Fibroblast of lung (primary cell): Measurements from ENCODE around the gene GPR55. TPM values are rescaled to one million over a fixed set of nuclear protein-coding genes. Genes with fewer than 3 reads are reported as not detected.
A peak's percentile ranks its signal among the peaks of the same experiment; 100 is the strongest.

ENCODE experiments used
- DNase-seq, 2 donors: peaks; one replicate each; pipeline versions ENCODE4 v3.0.0 to v3.0.0-alpha.2; 2010; ENCODE audit warnings: low read depth in 2 of 2
- H2AFZ ChIP-seq: 2 replicates; pipeline ENCODE4 v1.5.1; 2012; ENCODE audit warnings: low read length, control low read depth, inconsistent platforms
- H3K27ac ChIP-seq: 2 replicates; pipeline ENCODE4 v1.5.1; 2011; ENCODE audit warnings: low read length, control low read depth; ENCODE audit not compliant: insufficient read depth
- H3K27me3 ChIP-seq: 2 replicates; pipeline ENCODE4 v1.5.1; 2011; ENCODE audit warnings: mild to moderate bottlenecking, low read length; ENCODE audit not compliant: control insufficient read depth, insufficient read depth
- H3K36me3 ChIP-seq: 2 replicates; pipeline ENCODE4 v1.5.1; 2011; ENCODE audit warnings: low read length; ENCODE audit not compliant: control insufficient read depth, insufficient read depth
- H3K4me1 ChIP-seq: 2 replicates; pipeline ENCODE4 v1.5.1; 2011; ENCODE audit warnings: low read length; ENCODE audit not compliant: control insufficient read depth, insufficient read depth; ENCODE audit errors: extremely low read depth
- H3K4me2 ChIP-seq: 2 replicates; pipeline ENCODE4 v1.5.1; 2011; ENCODE audit warnings: low read length, control low read depth; ENCODE audit not compliant: insufficient read depth; ENCODE audit errors: extremely low read depth
- H3K4me3 ChIP-seq, 4 experiments: fragments of 200-600 bp in 1 of 4; sonication (generic) in 1 of 4; replicated peaks in 1 of 4; 2 replicates each; pipeline ENCODE4 v1.5.1; 2011 to 2016; ENCODE audit warnings: low read length in 4 of 4, low read depth in 3 of 4, mild to moderate bottlenecking in 3 of 4, control low read depth in 2 of 4, inconsistent platforms in 1 of 4, mixed read lengths in 1 of 4; ENCODE audit not compliant: insufficient read depth in 1 of 4; ENCODE audit errors: control extremely low read depth in 1 of 4
- H3K79me2 ChIP-seq: 2 replicates; pipeline ENCODE4 v1.5.1; 2012; ENCODE audit warnings: mild to moderate bottlenecking, low read length, inconsistent platforms; ENCODE audit not compliant: control insufficient read depth, insufficient read depth
- H3K9ac ChIP-seq: 2 replicates; pipeline ENCODE4 v1.5.1; 2011; ENCODE audit warnings: mild to moderate bottlenecking, low read length, control low read depth; ENCODE audit not compliant: insufficient read depth
- H3K9me3 ChIP-seq: 2 replicates; pipeline ENCODE4 v1.5.1; 2012; ENCODE audit warnings: low read depth, low read length; ENCODE audit not compliant: control insufficient read depth, insufficient read depth
- H4K20me1 ChIP-seq: 2 replicates; pipeline ENCODE4 v1.5.1; 2011; ENCODE audit warnings: low read length; ENCODE audit not compliant: control insufficient read depth, insufficient read depth; ENCODE audit errors: extremely low read depth
- EZH2 ChIP-seq: IDR thresholded peaks from 2 replicates; pipeline ENCODE4 v1.5.1; 2012; ENCODE audit warnings: low read length, control low read depth, mild to moderate bottlenecking; ENCODE audit errors: missing control alignments
- polyA plus RNA-seq, 2 donors: library from polyadenylated mRNA; depleted of rRNA in 1 of 2; stranded (reverse) in 1 of 2; unstranded in 1 of 2; fragments of >200 nt; gene quantifications; 2 replicates each; pipeline ENCODE4 v1.2.1, GENCODE V29; 2011 to 2012; ENCODE audit warnings: missing spikeins in 1 of 2
- total RNA-seq: library from RNA; depleted of rRNA; stranded (reverse); fragments of >200 nt; gene quantifications from 2 replicates; pipeline ENCODE4 v1.2.1, GENCODE V29; 2014
- TF ChIP-seq, protein P1 (sequence below), 2 donors: IDR thresholded peaks in 1 of 2; conservative IDR thresholded peaks in 1 of 2; 1 replicate in 1 of 2; 2 replicates in 1 of 2; pipeline ENCODE4 v1.5.1; 2011 to 2012; ENCODE audit warnings: low read length in 2 of 2, control low read depth in 1 of 2, inconsistent platforms in 1 of 2, low read depth in 1 of 2, mild to moderate bottlenecking in 1 of 2

GPR55 gene
- total and polyA plus RNA-seq, 2 donors (not counting 1 experiment from before 2014, with no cell fraction given): not detected

DNA sequence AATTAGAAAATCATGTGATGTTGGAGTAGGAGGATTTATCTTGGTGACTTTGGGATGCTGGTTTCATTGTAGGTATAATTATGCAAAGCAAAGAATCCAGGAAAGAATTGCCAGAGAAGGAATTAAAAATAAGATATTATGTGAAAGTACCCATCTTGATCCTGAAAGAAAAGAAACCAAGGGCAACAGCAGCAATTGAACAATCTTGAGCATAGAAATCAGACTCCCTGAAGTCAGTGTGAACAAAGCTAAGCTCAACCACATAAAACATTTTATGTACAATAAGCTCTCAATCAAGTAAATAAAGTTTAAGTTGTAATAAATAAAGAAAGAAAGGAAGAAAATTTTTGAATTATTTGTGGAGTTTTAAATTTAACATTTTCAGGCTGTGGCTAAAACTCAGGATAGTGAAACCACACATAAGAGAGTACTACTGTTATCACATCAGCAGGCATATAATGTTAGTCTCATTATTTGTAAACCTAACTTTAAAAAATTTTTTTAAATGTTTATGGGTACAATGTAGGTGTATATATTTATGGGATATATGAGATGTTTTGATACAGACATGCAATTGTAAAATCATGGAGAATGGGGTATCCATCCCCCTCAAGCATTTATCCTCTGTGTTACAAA is 32.8 kb upstream of the GPR55 start:
- no peak overlapping the region for H3K27ac ChIP-seq
- no peaks in the 10 kb centered on the region for H4K20me1 ChIP-seq
- DNase-seq: no peak
- no peaks in the 10 kb centered on the region for H3K27me3 ChIP-seq
- H3K9ac ChIP-seq: no peak overlapping the region
- H3K4me2 ChIP-seq: peak overlapping the region; percentile 59
- peak overlapping the region; percentile 10 to 58 (median 46) for H3K4me3 ChIP-seq
- no peaks in the 10 kb centered on the region for H3K36me3 ChIP-seq
- no peaks in the 10 kb centered on the region for H3K4me1 ChIP-seq
- TF ChIP-seq, protein P1, sequence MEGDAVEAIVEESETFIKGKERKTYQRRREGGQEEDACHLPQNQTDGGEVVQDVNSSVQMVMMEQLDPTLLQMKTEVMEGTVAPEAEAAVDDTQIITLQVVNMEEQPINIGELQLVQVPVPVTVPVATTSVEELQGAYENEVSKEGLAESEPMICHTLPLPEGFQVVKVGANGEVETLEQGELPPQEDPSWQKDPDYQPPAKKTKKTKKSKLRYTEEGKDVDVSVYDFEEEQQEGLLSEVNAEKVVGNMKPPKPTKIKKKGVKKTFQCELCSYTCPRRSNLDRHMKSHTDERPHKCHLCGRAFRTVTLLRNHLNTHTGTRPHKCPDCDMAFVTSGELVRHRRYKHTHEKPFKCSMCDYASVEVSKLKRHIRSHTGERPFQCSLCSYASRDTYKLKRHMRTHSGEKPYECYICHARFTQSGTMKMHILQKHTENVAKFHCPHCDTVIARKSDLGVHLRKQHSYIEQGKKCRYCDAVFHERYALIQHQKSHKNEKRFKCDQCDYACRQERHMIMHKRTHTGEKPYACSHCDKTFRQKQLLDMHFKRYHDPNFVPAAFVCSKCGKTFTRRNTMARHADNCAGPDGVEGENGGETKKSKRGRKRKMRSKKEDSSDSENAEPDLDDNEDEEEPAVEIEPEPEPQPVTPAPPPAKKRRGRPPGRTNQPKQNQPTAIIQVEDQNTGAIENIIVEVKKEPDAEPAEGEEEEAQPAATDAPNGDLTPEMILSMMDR (conservative IDR thresholded peaks at IDR 0.05 in 1 of 2, IDR thresholded peaks at IDR 0.05 in 1 of 2; ENCODE audit: low read depth in 1 of 2, low read length in 2 of 2): no peak
- no peak for TF ChIP-seq EZH2
- H3K79me2 ChIP-seq: no peaks in the 10 kb centered on the region
- H3K9me3 ChIP-seq: no peaks in the 10 kb centered on the region
- H2AFZ ChIP-seq: peak overlapping the region; percentile 4

DNA sequence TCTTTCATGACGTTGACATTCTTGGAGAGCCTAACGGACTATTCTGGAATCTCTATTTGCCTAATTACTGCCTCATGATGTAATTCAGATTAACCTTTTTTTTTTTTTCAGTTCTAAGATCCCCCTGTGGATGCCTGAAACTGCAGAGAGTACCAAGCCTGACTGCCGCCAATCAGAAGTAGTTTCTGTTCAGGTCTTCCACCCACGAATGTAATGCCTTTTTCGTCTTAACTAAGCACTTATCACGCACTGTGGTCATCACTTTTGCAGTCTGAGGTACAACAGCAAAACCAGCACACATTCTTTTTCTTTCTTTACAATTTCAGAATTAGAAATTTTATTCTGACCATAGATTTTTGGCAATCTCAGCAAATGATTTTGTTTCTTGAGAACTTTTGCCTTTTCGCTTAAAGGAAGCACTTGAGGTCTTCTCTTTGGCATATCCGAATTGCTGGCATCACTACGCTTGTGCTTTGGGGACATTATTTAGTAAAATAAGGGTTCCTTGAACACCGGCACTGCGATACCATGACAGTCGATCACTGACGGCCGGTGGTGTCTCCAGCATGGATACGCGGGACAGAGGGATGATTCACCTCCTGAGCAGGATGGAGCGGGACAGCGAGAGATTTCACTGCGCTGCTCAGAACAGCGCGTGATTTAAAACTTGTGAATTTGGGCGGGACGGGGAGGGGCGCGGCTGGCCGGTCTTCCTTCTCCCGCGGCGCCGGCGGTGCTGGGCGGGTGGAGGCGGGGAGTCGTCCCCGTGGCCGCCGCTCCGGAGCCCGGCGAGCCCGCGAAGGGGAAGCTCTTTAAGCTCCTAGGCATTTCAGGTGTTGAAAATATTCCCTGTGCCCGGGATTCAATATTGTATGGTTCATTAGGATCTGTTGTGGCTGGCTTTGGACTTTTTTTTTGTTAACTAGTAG is 32.0 kb upstream of the GPR55 start:
- TF ChIP-seq, protein P1 (conservative IDR thresholded peaks at IDR 0.05 in 1 of 2, IDR thresholded peaks at IDR 0.05 in 1 of 2; ENCODE audit: low read depth in 1 of 2, low read length in 2 of 2): no peak
- TF ChIP-seq EZH2: no peak
- Histone ChIP-seq H3K4me1 (no peaks in the 10 kb centered on the region), H3K79me2 (no peaks in the 10 kb centered on the region), H3K9ac (no peak overlapping the region), H3K4me3 (peak overlapping the region; percentile 10 to 58 (median 46)), H3K4me2 (peak overlapping the region; percentile 59), H4K20me1 (no peaks in the 10 kb centered on the region), H3K9me3 (no peaks in the 10 kb centered on the region), H2AFZ (peak overlapping the region; percentile 14), H3K36me3 (no peaks in the 10 kb centered on the region), H3K27ac (no peak overlapping the region), H3K27me3 (no peaks in the 10 kb centered on the region)
- peak; percentile 20 to 65 for DNase-seq

DNA sequence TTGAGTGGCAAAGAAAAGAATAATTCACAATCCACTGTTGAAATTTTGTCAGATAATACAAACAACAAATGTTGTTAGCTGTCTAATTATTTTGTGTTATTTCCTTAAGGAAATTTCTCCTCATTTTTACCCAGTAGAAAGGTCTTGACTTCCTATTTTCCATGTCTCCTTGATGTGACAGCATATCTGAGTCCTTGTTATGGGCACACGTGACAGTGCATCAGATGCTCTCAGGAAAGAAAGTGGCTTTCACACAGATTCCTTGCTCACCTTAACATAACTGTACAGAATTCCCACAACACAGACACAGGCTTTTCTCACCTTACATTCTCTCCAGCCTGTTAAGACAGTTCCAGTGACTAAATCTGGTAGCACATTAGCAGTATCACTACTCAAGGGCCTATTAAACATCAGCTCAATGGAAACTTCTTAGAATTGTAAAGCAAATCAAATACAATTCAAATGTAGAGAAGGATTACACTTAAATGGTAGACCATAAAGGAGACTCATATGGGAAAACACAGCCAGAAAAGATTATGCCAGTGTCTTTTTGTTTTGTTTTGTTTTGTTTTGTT is 30.2 kb upstream of the GPR55 start:
- no peak for DNase-seq
- Histone ChIP-seq H3K79me2 (no peaks in the 10 kb centered on the region), H3K4me3 (no peak overlapping the region), H3K4me1 (no peaks in the 10 kb centered on the region), H3K4me2 (no peak overlapping the region), H3K36me3 (no peaks in the 10 kb centered on the region), H3K27me3 (no peaks in the 10 kb centered on the region), H4K20me1 (no peaks in the 10 kb centered on the region), H3K9ac (no peak overlapping the region), H2AFZ (no peak overlapping the region), H3K27ac (no peak overlapping the region), H3K9me3 (no peaks in the 10 kb centered on the region)
- no peak for TF ChIP-seq EZH2
- TF ChIP-seq, protein P1 (conservative IDR thresholded peaks at IDR 0.05 in 1 of 2, IDR thresholded peaks at IDR 0.05 in 1 of 2; ENCODE audit: low read depth in 1 of 2, low read length in 2 of 2): no peak
